Body of pancreas (tissue), 4 donors: ENCODE measurements around the gene RNF39.

Experiments used
- POLR2A ChIP-seq, 3 donors: fragments of 450-650 bp; IDR thresholded peaks; one replicate each; pipeline ENCODE4 v1.6.1; 2016; ENCODE audit warnings: antibody characterized with exemption in 3 of 3, mild to moderate bottlenecking in 2 of 3
- TF ChIP-seq, protein P1 (sequence below), 7 experiments: fragments of 450-650 bp in 4 of 7; fragments of 200-600 bp in 3 of 7; sonication (generic) in 3 of 7; IDR thresholded peaks; one replicate each; pipeline ENCODE4 v1.5.1; 2016 to 2019; ENCODE audit warnings: antibody characterized with exemption in 7 of 7

DNA sequence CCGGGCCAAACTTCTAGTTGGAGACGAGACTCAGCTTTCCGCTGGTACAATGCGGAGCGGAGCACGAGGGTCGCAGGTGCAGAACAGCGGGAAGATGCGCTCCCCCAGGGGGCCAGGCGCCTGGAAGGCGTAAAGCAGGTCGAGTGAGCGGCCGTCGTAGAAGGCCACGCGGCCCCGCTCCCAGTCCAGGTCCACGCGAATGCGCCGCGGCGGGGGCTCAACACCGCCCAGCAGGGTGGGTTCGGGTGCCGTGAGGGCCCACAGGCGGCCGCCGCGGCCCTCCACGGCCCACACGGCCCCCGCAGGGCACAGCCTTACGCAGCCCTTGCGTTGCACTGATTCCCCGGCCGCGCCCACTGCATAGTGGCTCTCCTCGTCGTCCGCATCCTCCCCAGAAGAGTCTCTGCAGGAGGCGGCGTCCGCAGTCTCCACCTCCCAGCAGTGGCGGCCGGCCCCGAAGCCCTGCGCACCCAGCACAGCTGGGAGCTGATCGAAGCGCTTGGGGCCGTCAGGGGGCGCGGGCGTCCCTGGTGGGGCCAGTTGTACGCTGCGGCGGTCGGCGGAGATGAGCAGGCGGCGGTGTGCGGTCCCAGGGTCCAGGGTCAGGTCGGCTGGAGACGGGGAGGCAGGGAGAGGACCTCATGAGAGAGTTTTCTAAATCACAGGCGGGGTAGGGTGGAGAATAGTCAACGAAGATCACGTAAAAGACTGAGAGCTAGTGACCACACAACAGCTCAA is 4.3 kb downstream of the RNF39 start:
- no peak for TF ChIP-seq POLR2A (IDR thresholded peaks at IDR 0.05)
- TF ChIP-seq, protein P1, sequence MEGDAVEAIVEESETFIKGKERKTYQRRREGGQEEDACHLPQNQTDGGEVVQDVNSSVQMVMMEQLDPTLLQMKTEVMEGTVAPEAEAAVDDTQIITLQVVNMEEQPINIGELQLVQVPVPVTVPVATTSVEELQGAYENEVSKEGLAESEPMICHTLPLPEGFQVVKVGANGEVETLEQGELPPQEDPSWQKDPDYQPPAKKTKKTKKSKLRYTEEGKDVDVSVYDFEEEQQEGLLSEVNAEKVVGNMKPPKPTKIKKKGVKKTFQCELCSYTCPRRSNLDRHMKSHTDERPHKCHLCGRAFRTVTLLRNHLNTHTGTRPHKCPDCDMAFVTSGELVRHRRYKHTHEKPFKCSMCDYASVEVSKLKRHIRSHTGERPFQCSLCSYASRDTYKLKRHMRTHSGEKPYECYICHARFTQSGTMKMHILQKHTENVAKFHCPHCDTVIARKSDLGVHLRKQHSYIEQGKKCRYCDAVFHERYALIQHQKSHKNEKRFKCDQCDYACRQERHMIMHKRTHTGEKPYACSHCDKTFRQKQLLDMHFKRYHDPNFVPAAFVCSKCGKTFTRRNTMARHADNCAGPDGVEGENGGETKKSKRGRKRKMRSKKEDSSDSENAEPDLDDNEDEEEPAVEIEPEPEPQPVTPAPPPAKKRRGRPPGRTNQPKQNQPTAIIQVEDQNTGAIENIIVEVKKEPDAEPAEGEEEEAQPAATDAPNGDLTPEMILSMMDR (IDR thresholded peaks at IDR 0.05), result no peak
